Loucy (cell line): ENCODE results near the gene RIMKLB.

Source experiments
- H2AFZ ChIP-seq: fragments of 200-600 bp; sonication (generic); 2 replicates; pipeline ENCODE4 v1.6.0; 2016; ENCODE audit warnings: antibody characterized with exemption, mild to moderate bottlenecking, low read length, moderate library complexity
- H3F3A ChIP-seq: fragments of 200-600 bp; 2 replicates; pipeline ENCODE4 v1.6.0; 2016; ENCODE audit warnings: antibody characterized with exemption, low read depth, mild to moderate bottlenecking
- H3K27me3 ChIP-seq: fragments of 200-600 bp; sonication (generic); 2 replicates; pipeline ENCODE4 v1.6.1; 2014; ENCODE audit warnings: low read length, mild to moderate bottlenecking; ENCODE audit not compliant: insufficient read depth, poor library complexity, severe bottlenecking
- H3K36me3 ChIP-seq: fragments of 200-600 bp; sonication (generic); 2 replicates; pipeline ENCODE4 v1.6.1; 2016; ENCODE audit warnings: low read length; ENCODE audit not compliant: insufficient read depth
- H3K4me1 ChIP-seq: fragments of 200-600 bp; sonication (generic); 2 replicates; pipeline ENCODE4 v1.5.1; 2014; ENCODE audit warnings: low read length, mild to moderate bottlenecking; ENCODE audit not compliant: insufficient read depth, poor library complexity, severe bottlenecking
- H3K4me2 ChIP-seq: fragments of 200-600 bp; sonication (generic); 2 replicates; pipeline ENCODE4 v1.6.0; 2014; ENCODE audit warnings: antibody characterized with exemption, low read length, low read depth, mild to moderate bottlenecking; ENCODE audit not compliant: poor library complexity, severe bottlenecking
- H3K4me3 ChIP-seq: fragments of 200-600 bp; sonication (generic); 2 replicates; pipeline ENCODE4 v1.5.1; 2014; ENCODE audit warnings: low read length, mild to moderate bottlenecking, mixed read lengths; ENCODE audit not compliant: poor library complexity, severe bottlenecking
- H3K79me2 ChIP-seq: fragments of 200-600 bp; sonication (generic); 2 replicates; pipeline ENCODE4 v1.6.1; 2014; ENCODE audit warnings: low read length; ENCODE audit not compliant: insufficient read depth
- H3K9ac ChIP-seq: fragments of 200-600 bp; sonication (generic); 2 replicates; pipeline ENCODE4 v1.6.0; 2014; ENCODE audit warnings: mild to moderate bottlenecking, low read depth, low read length, moderate library complexity; ENCODE audit not compliant: poor library complexity, severe bottlenecking
- H3K9me2 ChIP-seq: fragments of 200-600 bp; sonication (generic); replicated peaks from 2 replicates; pipeline ENCODE4 v1.6.1; 2016; ENCODE audit warnings: low read depth, low read length, mixed read lengths
- H3K9me3 ChIP-seq: fragments of 200-600 bp; sonication (generic); 2 replicates; pipeline ENCODE4 v1.6.1; 2014; ENCODE audit warnings: mild to moderate bottlenecking, antibody characterized with exemption, low read length, low read depth; ENCODE audit not compliant: insufficient read depth
- H4K20me1 ChIP-seq: fragments of 200-600 bp; sonication (generic); 2 replicates; pipeline ENCODE4 v1.6.0; 2014; ENCODE audit warnings: antibody characterized with exemption, low read length, mild to moderate bottlenecking; ENCODE audit not compliant: insufficient read depth, poor library complexity, severe bottlenecking
- CTCF ChIP-seq: fragments of 200-600 bp; sonication (generic); conservative IDR thresholded peaks from 2 replicates; pipeline ENCODE4 v1.5.1; 2014; ENCODE audit warnings: mild to moderate bottlenecking, antibody characterized with exemption, low read length
- EZH2phosphoT487 ChIP-seq: fragments of 200-600 bp; IDR thresholded peaks from 2 replicates; pipeline ENCODE4 v1.6.1; 2018; ENCODE audit warnings: antibody characterized with exemption, mild to moderate bottlenecking, moderate library complexity, borderline replicate concordance

Gene RIMKLB

DNA sequence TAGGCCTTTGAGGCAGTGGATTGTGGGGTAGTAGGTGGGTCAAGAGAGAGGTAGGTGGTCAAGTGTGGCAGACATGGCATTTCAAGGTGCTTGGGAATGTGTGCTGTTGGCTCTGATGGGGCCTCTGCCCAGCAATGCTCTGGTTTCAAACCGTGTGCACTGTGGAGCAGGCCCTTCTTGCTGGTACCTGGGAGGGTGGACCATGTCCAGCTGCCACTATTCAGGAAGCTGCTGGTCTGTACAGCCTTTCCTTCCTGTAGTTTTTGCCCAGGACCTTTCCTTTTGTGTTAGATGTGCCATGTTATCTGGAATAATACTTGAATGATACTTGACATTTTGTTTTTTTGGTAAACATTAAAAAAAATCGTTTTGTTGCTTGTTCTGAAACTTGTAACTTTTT, 14.8 kb downstream of the RIMKLB start:
- no peak for TF ChIP-seq EZH2phosphoT487
- TF ChIP-seq CTCF, result no peak
- Histone ChIP-seq H2AFZ (no peak overlapping the region), H3K36me3 (peaks cover 24% of the 10 kb centered on the region), H3K4me1 (peaks cover 15% of the 10 kb centered on the region), H3K9me2 (no peaks in the 10 kb centered on the region), H4K20me1 (peaks cover 20% of the 10 kb centered on the region), H3K27me3 (no peaks in the 10 kb centered on the region), H3K4me2 (peak overlapping the region; percentile 35), H3K9ac (no peak overlapping the region), H3K4me3 (no peak overlapping the region), H3K9me3 (no peaks in the 10 kb centered on the region), H3K79me2 (peaks cover 61% of the 10 kb centered on the region), H3F3A (no peaks in the 10 kb centered on the region)

GRCh38 chr12:8722286-8722800, 24.6 kb downstream of the RIMKLB start:
- Histone ChIP-seq H3K4me3 (no peak overlapping the region), H3K4me1 (no peaks in the 10 kb centered on the region), H4K20me1 (no peaks in the 10 kb centered on the region), H3K79me2 (peaks cover 45% of the 10 kb centered on the region), H2AFZ (no peak overlapping the region), H3K9me3 (no peaks in the 10 kb centered on the region), H3K4me2 (no peak overlapping the region), H3K36me3 (peaks cover 32% of the 10 kb centered on the region; the same call in 1 of the 2 replicates), H3F3A (no peaks in the 10 kb centered on the region), H3K9me2 (no peaks in the 10 kb centered on the region), H3K9ac (no peak overlapping the region), H3K27me3 (no peaks in the 10 kb centered on the region)
- TF ChIP-seq CTCF (no peak), EZH2phosphoT487 (no peak)

DNA sequence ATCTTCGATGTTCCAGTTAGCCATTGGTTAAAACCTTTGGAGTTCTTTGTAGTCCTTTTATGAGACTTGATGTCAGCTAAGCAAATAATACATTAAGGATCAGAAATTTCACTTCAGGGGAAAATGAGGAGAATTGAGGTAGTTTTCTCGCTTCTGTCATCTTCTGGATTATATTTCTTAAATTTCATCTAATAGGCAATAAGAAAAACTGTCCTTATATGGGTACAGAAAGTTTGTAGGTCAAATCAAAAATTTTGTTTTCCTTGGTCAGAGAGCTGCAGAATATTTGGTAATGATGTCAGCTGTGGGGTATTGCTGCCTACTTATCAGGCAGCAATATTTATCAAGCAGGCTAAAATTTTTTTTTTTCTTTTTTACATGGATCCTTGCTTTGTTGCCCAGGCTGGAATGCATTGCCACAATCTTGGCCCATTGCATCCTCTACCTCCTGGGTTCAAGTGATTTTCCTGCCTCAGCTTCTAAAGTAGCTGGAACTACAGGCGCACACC, 37.1 kb downstream of the RIMKLB start:
- Histone ChIP-seq H3K9me2 (no peaks in the 10 kb centered on the region), H3K79me2 (peaks cover 81% of the 10 kb centered on the region), H3K9ac (no peak overlapping the region), H3K4me1 (no peaks in the 10 kb centered on the region), H2AFZ (no peak overlapping the region), H3F3A (no peaks in the 10 kb centered on the region), H3K4me3 (no peak overlapping the region), H3K36me3 (no peaks in the 10 kb centered on the region), H3K9me3 (no peaks in the 10 kb centered on the region), H3K4me2 (no peak overlapping the region), H4K20me1 (peaks cover 3% of the 10 kb centered on the region), H3K27me3 (no peaks in the 10 kb centered on the region)
- TF ChIP-seq CTCF (no peak), EZH2phosphoT487 (no peak)
